GM12872 (cell line): ENCODE data around the gene RPS21.

ENCODE experiments used
- TF ChIP-seq, protein P1 (sequence below): IDR thresholded peaks from 3 replicates; pipeline ENCODE4 v1.5.1; 2011; ENCODE audit warnings: low read depth, mild to moderate bottlenecking, low read length, moderate library complexity; ENCODE audit not compliant: insufficient read depth

Gene RPS21

DNA sequence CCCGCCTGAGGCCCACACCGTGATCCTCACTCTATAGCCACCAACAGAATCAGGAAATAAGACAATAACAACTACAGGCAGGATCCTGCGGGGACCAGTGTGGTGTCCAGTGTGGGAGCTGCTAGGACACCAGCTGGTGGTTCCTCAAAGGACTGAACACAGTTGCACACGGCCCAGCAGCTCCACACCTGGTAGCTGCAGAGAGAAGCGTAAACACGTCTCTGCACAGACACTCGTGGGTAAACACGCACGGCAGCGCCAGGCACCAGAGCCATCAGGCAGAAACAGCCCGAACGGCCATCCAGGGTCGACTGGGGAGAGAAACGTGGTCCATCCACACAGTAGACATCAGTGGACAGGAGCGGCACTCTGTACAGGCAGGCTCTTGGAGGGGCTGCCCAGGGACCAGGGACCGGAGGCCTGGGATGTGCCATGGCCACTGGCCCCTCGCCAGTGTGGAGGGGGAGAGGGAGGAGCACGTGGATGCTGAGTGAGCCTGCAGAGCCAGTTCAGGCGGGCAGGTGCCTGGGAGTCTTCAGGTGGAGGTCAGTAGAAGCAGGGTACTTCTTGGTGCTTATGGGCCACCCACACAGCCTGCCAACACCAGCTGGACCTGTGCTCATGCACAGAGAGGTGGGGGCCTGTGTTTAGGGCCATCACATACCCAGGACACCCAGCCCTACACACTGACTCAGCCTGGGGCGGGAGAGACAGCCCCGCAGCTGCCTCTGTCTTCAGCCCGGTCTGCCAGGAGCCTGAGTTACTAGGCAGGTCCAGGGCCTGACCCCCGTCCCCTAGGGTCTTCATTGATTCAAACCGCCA is 12.4 kb upstream of the RPS21 start:
- TF ChIP-seq, protein P1, sequence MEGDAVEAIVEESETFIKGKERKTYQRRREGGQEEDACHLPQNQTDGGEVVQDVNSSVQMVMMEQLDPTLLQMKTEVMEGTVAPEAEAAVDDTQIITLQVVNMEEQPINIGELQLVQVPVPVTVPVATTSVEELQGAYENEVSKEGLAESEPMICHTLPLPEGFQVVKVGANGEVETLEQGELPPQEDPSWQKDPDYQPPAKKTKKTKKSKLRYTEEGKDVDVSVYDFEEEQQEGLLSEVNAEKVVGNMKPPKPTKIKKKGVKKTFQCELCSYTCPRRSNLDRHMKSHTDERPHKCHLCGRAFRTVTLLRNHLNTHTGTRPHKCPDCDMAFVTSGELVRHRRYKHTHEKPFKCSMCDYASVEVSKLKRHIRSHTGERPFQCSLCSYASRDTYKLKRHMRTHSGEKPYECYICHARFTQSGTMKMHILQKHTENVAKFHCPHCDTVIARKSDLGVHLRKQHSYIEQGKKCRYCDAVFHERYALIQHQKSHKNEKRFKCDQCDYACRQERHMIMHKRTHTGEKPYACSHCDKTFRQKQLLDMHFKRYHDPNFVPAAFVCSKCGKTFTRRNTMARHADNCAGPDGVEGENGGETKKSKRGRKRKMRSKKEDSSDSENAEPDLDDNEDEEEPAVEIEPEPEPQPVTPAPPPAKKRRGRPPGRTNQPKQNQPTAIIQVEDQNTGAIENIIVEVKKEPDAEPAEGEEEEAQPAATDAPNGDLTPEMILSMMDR = no peak

DNA sequence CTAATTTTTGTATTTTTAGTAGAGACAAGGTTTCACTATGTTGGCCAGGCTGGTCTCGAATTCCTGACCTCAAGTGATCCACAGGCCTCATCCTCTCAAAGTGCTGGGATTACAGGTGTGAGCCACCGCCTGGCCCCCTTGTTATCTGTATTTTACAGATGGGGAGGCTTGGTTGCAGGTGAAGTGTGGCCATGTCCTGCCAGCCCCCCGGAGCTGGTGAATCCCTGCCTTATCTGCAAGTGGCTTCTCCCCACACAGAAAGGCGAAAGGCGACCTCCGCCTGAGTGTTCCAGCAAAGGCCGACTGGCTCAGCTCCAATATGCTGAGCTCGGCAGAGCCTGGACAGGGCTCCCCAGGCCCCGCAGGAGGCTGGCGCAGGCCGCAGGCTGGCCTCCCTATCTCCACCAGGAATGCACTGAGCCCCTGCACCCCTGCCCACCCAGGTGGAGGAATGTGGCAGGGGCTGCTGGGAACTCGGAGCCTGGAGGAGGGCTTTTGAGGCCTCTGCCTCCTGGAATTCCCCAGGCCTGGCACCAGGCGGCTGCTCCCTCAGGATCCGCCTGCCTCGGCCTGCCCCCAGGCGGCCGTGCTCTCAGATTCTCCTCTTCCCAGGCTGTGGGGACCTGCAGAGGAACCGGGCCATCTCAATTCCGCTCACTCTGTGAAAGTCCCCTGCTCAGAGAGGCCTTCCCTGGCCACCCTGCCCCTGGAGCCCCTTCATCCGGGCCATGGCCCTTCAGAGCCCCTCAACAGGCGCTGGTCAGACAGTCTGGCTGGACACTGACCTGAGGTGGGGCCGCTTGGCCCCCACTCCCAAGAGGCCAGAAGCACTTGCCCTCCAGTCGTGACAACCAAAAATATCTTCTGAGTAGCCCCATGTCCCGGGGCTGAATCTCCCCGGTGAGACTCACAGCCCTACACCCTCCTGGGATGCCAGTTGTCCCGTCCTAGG is 10.5 kb upstream of the RPS21 start:
- TF ChIP-seq, protein P1 = no peak

DNA sequence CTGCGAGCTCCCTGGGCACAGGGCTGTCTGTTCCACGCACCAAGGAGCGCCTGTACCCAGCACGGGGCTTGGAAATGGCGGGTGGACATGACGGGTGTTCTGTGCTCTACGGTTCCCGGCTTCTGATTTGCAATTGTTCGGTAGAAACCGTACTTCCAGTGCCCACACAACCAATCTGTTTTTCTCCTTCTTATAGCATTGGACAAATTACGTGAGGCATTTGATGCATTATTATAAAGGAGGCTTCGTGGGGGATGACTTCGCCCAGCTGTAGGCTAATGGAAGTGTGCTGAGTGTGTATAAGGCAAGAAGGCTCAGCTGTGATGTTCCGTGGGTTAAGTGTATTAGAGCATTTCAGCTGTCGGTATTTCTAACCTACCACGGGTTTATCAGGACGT is 9.8 kb upstream of the RPS21 start:
- TF ChIP-seq, protein P1 = no peak

DNA sequence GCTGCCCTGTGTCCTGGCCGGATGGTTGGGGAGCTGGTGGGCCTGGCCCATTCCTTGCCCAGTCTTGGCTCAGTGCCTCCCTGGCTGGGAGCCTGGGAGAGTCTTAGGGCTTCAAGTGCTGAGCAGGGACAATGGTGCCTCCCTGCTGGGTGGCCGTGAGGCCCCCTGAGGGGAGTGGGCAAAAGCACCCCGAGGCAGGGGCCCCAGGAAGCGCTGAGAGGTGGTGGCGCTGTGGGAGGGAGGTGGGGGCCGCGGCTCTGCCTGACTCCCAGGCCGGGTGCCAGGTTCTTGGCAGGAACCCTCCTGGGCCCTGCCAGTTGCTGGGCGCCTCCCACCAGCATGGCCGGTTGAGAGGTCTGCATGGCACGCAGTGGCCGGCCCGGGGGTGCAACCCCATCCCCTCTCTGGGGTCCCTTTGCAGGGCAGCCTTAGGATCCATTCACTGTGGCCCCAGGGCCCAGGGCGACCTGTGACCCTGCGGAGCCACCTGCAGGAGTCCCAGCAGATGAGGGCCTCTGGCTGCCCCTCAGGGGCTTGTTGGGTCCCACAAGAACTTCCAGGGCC is 9.2 kb upstream of the RPS21 start:
- TF ChIP-seq, protein P1 = no peak

DNA sequence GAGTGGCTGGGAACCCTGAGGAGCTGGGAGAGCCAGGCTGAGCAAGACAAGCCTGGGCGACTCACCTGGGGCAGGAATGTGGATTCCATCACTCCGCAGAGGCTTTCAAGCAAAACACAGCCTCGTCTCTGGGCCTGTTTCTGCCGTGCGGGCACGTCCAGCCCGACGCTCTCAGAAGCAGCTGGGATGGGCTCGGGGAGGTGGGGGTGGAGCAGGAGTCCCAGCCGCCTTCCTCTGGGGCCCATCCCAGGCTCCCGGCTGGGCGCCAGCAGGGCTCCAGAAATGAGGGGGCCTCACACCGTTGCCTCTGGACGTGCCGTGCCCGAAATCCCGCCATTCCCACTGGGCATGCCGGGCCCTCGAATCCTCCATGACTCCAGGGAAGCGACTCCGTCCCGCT is 8.7 kb upstream of the RPS21 start:
- TF ChIP-seq, protein P1 = no peak

DNA sequence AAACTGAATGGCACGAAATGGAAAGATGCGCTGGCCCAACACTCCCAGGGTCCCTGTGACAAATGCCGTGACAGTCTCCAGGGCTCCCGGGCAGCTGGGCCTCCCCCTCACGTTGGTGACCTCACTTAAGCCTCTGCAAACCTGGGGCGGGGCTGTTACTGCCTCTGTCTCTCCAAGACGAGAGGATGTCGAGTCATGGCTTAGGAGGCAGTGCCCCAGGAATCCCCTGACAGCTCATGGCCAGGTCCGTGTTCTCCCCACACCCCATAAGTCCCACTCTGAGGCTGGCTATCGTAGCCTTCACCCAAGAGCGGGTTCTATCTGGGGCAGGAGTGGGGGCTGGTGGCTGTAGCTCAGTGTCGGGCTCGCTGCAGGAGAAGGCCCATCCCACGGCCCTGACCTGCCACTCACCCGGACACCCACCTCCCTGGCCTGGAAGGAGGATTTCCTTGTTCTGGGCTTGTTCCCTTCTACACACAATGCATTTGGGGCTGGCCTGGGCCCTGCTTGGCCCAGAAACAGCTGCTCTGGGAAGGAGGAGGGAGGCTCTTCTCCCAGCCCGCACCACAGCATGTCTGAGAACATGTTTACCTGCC is 5.6 kb upstream of the RPS21 start:
- TF ChIP-seq, protein P1 = no peak

DNA sequence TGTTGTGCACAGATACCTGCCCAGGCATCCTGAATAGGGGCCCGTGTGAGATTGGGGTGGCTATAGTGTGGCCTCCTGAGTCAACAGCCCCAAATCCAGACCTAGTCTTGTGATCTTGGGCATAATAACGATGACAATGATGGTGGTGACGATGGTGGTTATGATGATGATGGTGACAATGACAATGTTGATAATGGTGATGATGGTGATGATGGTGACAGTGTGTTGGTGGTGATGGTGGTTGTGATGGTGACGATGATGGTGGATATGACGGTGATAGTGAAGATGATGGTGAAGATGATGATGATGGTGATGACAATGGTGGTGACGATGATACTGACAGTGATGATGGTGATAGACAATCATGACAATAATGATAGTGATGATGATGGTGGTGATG is 5.1 kb upstream of the RPS21 start:
- TF ChIP-seq, protein P1 = no peak
